Measurements from ENCODE around the gene STAT3.
"Not testable (repeated sequence)": the region's sequence is repeated elsewhere in the genome, so short reads cannot be mapped to it uniquely, and the experiment has no call there.

STAT3 gene

DNA sequence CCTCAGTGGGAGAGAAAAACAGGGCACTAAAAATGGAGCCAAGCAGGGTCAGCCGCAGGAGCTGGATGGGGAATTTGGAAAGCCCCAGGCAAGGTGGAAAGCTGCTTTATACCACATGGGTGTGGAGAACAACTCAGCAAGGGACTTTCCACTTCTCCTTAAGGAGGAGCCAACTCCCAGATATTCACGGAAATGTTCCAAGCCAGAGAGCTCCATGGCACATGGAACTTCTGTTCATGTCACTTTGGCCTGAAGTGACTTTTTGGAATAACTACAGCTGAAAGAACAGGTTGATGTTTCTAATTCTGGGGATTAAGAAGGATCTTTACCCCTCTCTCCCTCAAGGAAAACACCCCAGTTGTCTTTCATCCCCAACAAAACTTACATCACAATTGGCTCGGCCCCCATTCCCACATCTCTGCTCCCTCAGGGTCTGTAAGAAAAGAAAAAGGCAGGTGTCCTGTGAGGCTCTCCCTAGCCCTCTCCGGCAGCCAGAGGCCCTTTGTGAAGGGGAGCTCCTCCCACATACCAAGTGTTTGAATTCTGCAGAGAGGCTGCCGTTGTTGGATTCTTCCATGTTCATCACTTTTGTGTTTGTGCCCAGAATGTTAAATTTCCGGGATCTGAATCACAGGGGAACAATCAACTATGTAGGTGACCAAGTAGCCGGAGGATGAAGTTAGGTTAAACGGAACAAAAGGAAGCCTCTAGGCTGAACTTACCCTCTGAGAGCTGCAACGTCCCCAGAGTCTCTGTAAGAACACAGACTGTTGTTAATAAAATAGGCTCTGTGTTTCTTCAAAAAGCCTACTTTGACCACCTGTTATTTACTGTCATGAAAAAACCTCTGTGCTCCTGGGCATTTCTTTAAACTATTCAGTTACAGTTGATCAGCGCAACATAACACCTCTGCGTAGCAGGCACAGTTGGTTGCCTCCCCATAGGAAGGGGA lies 58.9 kb downstream of the STAT3 start:
- no peak overlapping the region for H3K4me3 ChIP-seq
- H3K27ac ChIP-seq, result peak overlapping the region in 18 of 21 experiments; percentile 3 to 81 (median 64)

DNA sequence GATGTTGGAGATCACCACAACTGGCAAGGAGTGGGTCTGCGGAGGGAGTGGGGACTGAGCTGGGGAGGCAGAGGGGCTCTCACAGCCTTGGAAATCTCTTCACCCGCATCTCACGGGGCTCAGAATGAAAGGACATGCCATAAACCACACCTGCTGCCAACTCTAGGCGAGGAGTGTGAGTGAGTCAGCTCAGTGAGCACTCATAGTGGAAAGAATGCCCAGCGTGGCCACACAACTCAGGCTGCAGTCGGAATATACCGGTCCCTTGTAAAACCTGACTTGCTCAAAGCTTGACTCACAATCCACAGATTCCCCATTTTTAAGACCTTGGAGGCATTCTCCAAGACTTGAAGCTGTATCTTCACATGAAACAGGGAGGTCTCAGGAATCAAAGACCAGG lies 63.2 kb downstream of the STAT3 start:
- Histone ChIP-seq H3K27ac (peak overlapping the region in 8 of 21 experiments; percentile 10 to 69 (median 26)), H3K4me3 (no peak overlapping the region)

DNA sequence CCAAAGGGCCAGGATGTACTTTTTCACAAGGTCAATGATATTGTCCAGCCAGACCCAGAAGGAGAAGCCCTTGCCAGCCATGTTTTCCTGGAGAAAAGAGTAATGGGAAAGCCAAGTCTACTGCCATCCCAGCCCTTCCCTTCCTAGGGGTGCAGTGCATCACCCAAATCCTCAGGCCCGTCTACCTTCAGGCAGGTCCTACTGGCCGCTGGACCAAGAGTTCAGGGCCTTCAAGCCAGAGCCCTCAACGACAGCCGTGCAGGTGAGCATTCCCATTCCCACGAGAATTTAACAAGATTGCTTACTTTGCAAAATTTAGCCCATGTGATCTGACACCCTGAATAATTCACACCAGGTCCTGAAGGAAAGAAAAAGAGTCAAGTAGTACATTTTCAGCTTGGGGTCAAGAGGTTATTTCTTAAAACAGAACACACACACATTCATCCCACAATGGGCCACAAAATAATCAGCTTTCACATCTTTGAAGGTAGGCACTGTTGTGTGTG lies 64.9 kb downstream of the STAT3 start:
- Histone ChIP-seq H3K4me3 (no peak overlapping the region), H3K27ac (peak overlapping the region in 4 of 21 experiments; percentile 12 to 69 (median 38))

GRCh38 chr17:42322382-42323267 lies 65.6 kb downstream of the STAT3 start:
- Histone ChIP-seq H3K4me3 (no peak overlapping the region), H3K27ac (peak overlapping the region in 8 of 21 experiments; percentile 7 to 69 (median 30))

- peak overlapping the region in 5 of 21 experiments; percentile 8 to 67 (median 42) for H3K27ac ChIP-seq
- H3K4me3 ChIP-seq, result no peak overlapping the region
Observed at GRCh38 chr17:42321555-42321954, 66.7 kb downstream of the STAT3 start.

DNA sequence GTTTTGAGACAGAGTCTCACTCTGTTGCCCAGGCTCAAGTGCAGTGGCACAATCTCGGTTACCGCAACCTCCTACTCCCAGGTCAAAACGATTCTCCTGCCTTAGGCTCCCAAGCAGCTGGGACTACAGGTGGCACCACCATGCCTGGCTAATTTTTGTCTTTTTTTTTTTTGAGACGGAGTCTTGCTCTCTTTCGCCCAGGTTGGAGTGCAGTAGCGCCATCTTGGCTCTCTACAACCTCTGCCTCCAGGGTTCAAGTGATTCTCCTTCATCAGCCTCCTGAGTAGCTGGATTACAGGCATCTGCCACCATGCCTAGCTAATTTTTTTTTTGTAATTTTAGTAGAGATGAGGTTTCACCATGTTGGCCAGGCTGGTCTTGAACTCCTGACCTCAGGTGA lies 70.3 kb downstream of the STAT3 start:
- not testable (repeated sequence) for H3K4me3 ChIP-seq
- H3K27ac ChIP-seq, result peak overlapping the region in 1 of 21 experiments; percentile 19

GRCh38 chr17:42317266-42317845 lies 70.9 kb downstream of the STAT3 start:
- H3K4me3 ChIP-seq, result no peak overlapping the region
- no peak overlapping the region for H3K27ac ChIP-seq

DNA sequence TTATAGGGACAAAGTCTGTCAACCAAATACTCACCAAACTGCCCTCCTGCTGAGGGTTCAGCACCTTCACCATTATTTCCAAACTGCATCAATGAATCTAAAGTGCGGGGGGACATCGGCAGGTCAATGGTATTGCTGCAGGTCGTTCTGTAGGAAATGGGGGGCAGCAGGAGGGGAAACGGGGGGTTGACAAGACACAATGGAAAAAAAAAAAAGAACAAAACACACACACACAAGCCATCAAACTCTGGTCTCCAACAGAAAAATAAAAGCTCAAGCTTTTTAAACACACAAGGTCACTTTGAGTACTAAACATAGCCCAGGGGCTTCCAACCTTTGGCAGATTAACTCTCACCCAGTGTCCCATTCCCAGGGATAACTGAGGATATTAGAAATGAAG lies 71.5 kb downstream of the STAT3 start:
- Histone ChIP-seq H3K27ac (no peak overlapping the region), H3K4me3 (no peak overlapping the region)

DNA sequence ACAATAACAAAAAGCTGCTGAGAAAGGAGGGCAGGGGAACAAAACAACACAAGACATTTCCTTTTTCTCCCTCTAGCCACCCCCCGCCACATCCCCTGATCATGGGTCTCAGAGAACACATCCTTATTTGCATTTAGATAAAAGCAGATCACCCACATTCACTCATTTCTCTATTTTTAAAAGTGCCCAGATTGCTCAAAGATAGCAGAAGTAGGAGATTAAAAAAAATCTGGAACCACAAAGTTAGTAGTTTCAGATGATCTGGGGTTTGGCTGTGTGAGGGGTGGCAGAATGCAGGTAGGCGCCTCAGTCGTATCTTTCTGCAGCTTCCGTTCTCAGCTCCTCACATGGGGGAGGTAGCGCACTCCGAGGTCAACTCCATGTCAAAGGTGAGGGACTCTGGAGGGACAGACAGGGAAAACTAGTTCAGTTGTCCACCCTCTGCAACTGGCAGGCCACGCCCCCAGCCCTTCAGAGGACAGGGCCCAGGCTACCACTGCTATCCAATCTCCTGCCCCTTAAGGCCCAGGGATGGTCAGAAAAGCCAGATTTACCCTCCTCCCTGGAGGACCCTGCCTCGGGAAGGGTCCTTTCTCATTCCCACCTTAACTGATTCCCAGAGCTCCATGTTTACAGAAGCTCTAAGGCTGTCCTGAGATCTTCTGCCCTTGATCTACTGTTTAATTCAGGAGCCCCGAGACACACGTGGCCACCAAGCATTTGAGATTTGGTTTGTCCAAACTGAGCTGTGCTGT lies 72.7 kb downstream of the STAT3 start:
- Histone ChIP-seq H3K27ac (peak overlapping the region in 8 of 21 experiments; percentile 5 to 42 (median 22)), H3K4me3 (no peak overlapping the region)

DNA sequence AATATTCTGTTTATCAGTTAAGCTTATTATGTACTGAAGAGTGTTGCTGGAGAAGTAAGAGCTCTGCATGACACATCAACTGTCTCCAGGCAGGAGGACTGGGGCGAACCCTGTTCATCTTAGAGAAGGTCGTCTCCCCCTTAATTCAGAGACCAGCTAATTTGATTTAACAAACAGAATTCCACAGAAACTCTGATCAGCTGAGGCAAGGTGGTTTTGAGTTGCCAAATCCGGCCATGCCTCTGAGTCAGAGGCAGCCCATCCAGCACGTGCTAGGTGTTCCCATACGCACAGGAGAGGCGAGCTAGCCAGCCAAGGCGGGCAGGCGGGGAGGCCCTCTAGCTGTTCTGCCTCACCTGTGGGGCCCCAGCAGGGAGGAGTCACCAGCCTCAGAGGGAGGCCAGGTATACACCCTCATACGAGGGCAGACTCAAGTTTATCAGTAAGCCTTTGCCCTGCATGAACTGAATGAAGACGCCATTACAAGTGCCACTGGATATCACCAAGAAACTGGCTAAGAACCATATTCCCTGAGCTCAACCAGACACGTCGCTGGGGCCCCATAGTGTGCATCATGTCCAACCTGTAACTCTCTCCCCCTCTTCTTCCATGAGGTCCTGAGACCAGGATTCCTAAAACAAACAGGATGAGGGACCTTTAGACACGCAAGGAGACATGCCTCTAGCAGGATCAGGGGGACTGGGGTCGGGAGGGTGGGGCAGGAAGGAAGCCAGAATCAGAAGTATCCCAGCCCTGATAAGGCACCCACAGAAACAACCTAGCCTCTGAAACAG lies 74.3 kb downstream of the STAT3 start:
- peak overlapping the region in 6 of 21 experiments; percentile 0 to 61 (median 25) for H3K27ac ChIP-seq
- H3K4me3 ChIP-seq, result no peak overlapping the region

DNA sequence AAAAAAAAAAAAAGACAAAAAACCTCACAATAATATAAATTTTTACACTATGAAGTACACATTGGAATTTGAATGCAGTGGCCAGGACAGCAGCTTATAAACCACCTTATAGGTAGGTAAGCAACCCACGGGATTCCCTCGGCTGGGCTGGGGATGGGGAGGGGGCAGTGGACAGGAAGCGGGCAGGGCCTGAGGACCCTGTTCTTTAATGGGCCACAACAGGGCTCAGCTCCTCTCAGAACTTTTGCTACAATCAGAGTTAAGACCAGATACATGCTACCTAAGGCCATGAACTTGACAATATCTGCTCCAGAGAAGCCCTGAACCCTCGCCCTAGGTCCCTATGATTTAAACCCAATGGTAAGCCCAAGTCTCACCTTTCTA lies 74.9 kb downstream of the STAT3 start:
- Histone ChIP-seq H3K4me3 (no peak overlapping the region), H3K27ac (peak overlapping the region in 5 of 21 experiments; percentile 0 to 80 (median 21))

DNA sequence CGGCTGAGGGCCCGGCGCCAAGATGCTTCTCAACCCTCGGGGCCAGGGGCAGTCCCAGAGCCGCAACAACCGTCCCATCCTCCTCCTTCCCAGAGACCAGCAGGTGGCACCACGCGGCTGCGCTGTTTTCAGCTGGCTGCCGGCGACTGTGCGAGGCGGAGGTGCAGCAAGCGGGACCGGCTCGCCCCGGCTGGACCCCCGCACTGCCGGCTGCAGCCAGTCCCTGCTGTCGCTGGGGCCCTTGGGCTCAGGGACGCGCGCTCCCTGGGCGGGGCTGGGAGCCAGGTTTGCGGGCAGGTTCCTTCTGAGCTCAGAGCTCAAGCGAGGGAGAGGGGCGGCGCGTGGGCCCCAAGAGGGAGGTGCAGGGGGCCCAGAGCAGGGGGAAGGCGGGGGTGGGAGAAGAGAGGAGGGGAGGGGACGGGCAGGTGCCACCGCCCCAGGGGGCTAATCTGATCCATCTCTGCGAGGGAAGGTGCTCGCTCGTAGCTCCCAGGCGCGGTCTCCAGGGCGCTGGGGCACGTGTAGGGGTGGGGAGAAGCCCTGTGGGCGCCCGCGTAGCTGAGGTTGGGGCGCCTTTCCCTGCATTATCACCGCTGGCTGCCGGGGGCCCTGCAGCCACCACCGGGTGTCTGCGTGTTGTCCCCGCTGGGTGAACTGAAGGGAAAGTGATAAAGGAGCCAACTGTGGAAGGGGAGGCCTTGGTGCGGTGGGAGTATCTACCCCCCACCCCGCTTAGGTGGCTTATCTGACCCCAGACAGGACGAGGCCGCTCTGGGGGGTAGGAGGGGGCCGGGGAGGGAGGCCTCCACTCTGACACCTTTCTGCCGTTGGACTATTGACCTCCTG lies 75.7 kb downstream of the STAT3 start:
- peak overlapping the region in 15 of 21 experiments; percentile 4 to 85 (median 58) for H3K27ac ChIP-seq
- peak overlapping the region in 2 of 7 experiments; percentile 12 to 23 for H3K4me3 ChIP-seq

- Histone ChIP-seq H3K27ac (peak overlapping the region in 14 of 21 experiments; percentile 4 to 85 (median 58)), H3K4me3 (peak overlapping the region in 1 of 7 experiments; percentile 23)
Observed at GRCh38 chr17:42312035-42312284, 76.3 kb downstream of the STAT3 start.

DNA sequence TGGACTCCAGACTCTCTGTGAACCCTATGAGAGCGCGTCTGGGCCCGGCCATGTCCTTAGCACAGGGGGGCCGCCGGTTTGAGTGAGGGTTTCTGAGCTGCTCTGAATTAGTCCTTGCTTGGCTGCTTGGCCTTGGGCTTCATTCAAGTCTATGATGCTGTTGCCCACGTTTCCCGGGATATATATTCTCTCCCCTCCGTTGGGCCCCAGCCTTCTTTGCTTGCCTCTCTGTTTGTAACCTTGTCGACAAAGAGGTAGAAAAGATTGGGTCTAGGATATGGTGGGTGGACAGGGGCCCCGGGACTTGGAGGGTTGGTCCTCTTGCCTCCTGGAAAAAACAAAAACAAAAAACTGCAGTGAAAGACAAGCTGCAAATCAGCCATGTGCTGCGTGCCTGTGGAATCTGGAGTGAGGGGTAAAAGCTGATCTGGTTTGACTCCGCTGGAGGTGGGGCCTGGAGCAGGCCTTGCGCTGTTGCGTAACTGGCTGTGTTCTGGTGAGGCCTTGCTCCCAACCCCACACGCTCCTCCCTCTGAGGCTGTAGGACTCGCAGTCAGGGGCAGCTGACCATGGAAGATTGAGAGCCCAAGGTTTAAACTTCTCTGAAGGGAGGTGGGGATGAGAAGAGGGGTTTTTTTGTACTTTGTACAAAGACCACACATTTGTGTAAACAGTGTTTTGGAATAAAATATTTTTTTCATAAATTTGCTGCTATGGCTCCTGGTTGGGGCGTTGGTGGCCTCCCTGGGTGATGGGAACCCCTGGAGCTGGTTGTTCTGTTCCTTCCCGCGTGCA lies 76.8 kb downstream of the STAT3 start:
- Histone ChIP-seq H3K27ac (peak overlapping the region in 14 of 21 experiments; percentile 9 to 85 (median 58)), H3K4me3 (peak overlapping the region in 1 of 7 experiments; percentile 23)

GRCh38 chr17:42310787-42311215 lies 77.4 kb downstream of the STAT3 start:
- H3K27ac ChIP-seq, result peak overlapping the region in 10 of 21 experiments; percentile 9 to 80 (median 54)

DNA sequence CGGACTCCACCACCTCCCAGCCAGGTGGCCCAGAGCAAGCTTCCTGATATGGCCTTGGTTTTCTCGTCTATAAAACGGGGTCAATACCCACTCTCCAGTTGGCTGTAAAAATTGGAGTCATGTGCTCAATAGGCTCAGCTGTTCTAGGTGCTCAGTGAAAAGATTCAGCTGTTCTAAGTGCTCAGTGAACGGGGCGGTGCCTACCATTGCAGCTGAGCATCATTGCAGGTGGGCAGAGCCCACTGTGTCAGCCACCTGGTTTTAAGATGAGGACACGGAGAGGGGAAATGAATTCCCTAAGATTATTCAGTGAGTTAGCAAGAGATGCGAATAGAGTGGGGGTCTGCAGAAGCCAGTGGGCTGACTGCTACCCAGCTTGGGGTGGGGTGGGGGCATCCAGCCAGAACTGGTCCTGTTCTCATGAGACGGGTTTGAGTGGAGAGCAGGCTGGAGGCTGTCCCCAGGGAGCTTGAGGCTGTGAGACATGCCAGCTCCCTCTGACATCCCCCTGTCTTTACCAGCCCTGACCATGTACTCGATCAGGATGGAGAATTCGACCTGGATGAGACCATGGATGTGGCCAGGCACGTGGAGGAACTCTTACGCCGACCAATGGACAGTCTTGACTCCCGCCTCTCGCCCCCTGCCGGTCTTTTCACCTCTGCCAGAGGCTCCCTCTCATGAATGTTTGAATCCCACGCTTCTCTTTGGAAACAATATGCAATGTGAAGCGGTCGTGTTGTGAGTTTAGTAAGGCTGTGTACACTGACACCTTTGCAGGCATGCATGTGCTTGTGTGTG lies 78.1 kb downstream of the STAT3 start:
- H3K27ac ChIP-seq, result peak overlapping the region in 4 of 21 experiments; percentile 10 to 80 (median 36)
- no peak overlapping the region for H3K4me3 ChIP-seq

More at GRCh38 chr17:42310787-42311215, 77.4 kb downstream of the STAT3 start:
- H3K4me3 ChIP-seq, result no peak overlapping the region
